T1000 (cell line): ENCODE data around the gene PLEKHN1.
"Not testable (repeated sequence)": the region's sequence is repeated elsewhere in the genome, so short reads cannot be mapped to it uniquely, and the experiment has no call there.

Experiments
- DNase-seq: peaks from one replicate; lab custom pipeline; 2025; ENCODE audit warnings: mixed read lengths; lab: John Stamatoyannopoulos, UW

Gene PLEKHN1

GRCh38 chr1:1013105-1013921 lies 47.0 kb downstream of the PLEKHN1 start, which contains the start of gene ISG15:
TSS of gene ISG15 (plus strand) at chr1:1013497. CDS start at chr1:1013574, 77 bp downstream.
- DNase-seq, result peak; percentile 84

- no peak for DNase-seq
Observed at GRCh38 chr1:1013922-1014648, 47.8 kb downstream of the PLEKHN1 start.

DNA sequence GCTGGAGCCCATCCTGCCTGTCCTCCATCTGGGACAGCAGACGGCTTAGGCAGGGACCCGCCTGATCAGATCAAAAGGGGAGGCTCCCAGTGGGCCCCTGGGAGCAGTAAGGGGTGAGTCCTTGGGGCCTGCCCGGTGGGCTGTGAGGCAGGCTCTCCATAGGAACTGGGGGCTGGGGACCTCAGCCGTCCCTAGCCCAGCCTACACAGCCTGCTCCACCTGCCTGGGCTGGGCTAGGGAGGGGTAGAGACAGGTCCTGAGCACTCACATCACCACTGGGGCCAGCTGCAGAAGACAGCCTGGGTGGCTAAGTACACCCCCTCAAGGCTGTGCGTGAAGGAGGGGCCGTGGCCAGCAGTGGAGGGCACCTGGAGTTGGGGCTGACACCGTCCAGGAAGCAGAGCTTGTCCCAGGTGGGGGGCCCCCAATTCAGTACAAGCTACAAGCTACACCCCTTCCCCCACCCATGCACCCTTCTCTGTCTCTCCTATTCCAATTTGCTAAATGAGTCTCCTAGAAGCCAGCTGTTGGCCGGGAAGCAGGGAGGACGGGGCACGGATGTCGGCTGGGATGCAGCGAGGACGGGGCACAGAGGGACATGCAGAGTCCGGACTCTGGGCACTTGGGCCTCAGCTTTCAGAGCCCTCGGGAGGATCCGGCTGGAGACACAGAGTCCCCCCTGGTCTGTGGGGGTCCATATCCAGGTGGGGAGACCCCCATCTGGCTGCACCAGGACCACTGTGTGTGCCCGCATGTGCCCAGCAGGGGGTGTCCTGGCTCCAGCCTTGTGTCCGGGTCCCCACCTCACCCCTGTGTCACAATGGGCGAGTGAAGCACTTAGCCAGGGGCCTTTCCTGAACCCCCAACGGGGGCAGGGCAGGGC lies 48.8 kb downstream of the PLEKHN1 start:
- DNase-seq, result no peak

GRCh38 chr1:1017397-1018320 lies 51.4 kb downstream of the PLEKHN1 start:
- DNase-seq, result not testable (repeated sequence)

DNA sequence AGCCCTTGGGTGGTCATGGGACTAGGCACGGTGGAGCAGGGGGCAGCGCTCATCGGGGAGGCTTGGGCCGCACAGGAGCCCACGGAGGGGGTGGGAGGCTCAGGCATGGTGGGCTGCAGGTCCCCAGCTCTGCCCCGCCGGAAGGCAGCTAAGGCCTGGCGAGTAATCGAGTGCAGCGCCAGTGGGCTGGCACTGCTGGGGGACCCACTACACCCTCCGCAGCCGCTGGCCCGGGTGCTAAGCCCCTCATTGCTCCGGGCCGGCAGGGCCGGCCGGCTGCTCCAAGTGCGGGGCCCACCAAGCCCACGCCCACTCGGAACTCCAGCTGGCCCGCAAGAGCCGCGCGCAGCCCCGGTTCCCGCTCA lies 52.0 kb downstream of the PLEKHN1 start:
- DNase-seq, result not testable (repeated sequence)

DNA sequence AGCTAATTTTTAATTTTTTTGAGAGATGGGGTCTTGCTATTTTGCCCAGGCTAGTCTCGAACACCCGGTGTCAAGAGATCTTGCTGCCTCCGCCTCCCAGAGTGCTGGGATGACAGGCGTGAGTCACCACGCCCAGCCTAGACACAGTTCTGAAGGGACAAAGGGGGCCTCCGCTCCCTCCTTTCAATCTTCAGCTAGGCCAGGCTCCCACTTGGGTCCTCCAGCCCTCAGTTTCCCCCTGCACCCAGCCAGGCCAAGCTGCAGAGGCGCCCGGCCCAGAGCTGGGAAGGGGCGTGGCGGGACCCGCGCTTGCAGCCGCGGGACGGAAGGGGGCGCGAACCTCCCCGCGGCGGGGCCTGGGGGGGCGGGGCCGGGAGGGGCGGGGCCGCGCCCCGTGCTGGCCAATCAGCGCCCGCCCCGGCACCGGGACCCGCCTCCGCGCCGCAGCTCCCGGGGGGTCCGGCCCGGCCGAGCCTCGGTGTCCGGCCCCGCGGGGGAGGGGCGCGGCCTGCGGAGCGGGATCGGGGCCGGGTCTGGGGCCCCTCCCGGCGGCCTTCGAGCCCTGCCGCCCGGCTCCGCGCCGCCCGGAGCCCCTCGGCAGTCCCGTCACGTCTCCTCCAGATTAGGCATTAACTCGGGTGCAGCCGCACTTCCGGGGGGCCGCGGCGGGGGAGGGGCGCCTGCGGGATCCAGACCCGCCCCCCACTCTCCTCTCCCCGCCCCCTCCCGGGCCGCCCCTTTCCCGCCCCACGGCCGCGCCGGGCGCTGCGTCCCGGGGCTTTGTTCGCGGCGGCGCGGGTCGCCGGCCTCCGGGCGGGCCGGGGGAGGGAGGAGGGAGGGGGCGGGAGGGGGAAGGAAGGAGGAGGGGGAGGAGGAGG lies 53.1 kb downstream of the PLEKHN1 start:
- DNase-seq, result peak; percentile 84

DNA sequence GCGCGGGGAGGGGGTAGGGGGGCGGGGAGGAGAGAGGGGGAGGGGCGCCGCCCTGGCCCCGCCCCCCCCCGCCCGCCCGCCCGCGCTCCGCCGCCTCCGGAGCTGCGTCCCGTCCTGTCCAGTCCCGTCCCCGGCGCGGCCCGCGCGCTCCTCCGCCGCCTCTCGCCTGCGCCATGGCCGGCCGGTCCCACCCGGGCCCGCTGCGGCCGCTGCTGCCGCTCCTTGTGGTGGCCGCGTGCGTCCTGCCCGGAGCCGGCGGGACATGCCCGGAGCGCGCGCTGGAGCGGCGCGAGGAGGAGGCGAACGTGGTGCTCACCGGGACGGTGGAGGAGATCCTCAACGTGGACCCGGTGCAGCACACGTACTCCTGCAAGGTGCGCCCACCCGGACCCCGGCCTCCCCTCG lies 53.7 kb downstream of the PLEKHN1 start, which contains the start of gene AGRN:
TSS of gene AGRN (plus strand) at position 121 of the 405 bp plus-strand sequence. CDS start at position 174, 53 bp downstream.
- DNase-seq, result no peak

DNA sequence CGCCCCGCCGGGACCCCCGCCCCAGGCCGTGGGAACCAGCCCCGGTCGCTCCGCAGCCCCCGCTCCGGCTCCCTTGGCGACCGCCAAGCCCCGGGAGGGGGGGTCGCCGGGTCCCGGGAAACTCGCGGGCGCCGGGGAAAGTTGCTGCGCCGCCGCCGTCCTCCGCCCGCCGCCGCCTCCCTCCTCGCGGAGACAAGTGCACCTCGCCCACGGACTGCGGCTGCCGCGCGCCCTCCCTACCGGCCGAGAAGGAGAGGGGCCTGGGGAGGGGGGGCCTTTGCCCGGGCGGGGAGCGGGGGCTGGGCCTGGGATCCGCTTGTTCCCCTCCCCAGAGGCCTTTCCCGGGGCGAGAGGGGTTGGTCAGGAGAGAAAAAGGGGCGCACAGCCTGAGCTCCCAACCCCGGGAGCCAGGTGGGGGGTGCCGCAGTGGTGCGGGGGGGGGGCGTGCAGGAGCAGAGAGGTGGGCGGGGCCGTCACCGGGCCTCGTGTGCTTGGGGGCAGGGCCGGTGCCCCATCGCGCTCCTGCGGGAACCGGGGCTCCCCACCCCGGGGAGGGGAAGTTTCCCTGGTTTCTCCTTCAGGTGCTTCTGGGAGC lies 54.2 kb downstream of the PLEKHN1 start:
- DNase-seq, result no peak

DNA sequence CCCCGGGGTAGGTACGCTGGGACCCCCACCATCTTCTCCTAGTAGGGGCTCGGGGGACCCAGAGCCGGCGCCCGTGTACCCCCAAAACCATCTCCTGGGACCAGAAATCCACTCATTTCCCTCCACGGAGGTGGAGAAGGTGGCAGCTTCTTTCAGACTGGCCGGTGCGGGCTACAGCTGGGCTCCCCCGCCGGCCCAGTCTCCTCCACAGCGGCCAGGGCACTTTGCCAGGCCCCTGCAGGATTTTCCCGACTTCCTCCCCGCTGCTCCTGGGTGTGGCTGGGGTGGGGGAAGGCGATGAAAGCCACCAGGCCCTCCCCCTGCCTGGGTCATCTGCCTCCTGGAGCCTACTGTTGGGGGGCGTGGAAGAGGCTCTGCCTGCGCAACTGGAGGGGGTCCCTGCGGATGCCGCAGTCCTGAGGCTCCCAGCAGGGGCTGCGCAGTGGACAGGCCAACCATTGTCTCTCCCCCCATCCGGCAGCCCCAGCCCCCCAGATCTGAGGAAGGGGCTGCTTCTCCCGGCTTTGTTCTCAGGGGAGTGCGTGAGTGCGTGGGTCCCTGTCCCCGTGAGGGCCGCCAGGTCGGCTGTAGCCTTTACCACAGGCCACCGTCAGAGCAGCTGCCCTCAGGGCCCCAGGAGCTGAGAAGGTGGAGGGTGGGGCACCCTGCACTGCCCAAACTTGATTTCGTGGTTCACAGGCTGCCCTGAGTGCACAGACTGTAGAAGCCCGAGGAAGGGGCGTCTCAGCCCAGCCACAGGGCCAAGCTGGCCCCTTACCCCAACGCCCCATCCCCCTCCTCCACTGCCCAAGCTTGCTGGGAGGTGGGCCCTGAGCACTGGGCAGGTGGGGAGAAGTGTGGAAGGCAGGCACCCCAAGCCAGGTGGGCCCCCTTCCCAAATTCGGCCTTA lies 55.0 kb downstream of the PLEKHN1 start:
- DNase-seq, result peak; percentile 59

GRCh38 chr1:1021920-1022259 lies 55.6 kb downstream of the PLEKHN1 start:
- DNase-seq, result no peak

DNA sequence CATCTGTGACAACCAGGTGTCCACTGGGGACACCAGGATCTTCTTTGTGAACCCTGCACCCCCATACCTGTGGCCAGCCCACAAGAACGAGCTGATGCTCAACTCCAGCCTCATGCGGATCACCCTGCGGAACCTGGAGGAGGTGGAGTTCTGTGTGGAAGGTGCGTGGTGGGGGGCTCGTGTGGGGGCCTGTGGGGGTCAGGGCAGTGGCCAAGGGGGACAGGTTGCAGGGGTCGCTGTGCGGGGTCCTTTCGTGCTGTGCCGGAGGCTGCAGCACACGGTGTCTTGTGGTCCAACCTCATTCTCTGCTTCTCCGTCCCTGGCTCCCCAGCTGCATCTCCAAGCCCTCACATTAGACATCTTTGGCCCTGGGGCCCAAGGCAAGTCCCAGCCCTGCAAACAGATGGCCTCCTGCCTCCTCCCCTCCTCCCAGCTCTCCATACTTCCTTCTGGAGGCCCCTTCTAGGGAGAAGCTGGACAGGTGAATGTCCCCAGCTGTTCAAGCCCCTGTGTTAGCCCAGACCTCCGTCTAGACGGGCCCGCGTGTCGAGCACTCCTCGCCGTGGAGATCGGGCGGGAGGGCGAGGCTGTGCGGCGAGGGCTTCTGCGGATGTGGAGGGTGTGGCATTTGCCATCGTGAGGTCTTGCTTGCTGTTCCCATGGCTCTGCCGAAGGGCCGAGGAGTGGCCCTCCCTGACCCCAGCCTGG lies 56.2 kb downstream of the PLEKHN1 start:
- DNase-seq, result no peak

DNA sequence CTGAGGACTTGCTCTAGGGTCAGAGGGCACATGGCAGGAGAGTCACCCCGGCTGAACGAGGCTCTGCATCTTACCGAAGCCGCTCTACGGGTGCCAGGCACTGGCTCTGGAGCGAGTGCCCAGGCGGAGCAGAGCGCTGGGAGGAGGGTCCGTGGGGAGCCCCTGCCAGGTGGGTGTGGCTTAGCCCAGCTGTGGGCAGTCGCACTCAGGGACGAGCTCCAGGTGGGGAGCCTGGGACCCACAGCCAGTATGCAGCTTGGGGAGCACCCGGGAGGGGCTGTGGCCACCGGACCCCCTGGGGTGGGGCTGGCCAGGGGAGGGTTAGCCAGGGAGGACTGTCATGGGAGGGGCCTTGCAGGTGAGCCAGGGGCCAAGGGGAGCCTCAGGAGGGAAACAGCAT lies 57.4 kb downstream of the PLEKHN1 start:
- DNase-seq, result no peak

DNA sequence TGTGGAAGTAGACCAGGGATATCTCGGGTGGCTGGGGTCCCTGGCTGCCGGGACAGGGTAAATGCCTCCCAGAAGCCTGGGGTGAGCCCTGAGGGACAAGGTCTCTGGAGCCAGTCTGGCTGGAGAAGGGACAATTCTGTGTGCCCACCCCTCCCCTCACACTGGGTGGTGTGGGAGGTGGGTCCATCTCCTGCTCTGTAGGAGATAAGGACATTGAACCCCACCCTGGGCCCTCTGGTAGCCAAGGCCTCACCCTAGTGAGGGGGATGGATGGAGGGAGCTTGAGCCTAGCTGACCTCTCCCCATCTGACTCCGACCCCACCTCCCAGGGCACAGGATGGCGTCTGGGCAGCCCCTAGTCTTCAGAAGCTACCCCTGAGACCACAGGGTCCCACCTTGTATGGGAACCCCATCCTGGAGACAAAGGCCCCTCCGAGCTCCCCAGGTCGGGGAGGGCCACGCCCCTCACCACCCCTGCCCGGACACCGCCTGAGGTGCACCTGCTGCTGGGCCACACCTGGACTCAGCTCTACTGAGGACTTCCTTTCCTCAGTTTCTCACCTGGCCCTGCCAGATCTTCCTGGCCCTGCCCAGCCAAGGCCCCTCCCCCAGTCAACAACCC lies 58.0 kb downstream of the PLEKHN1 start:
- no peak for DNase-seq

- DNase-seq, result no peak
Observed at GRCh38 chr1:1024771-1025699, 58.8 kb downstream of the PLEKHN1 start.
